CD14-positive monocyte (primary cell): ENCODE data around the gene FSD1. TPM values are rescaled to one million over a fixed set of nuclear protein-coding genes. Genes with fewer than 3 reads are reported as not detected.

Experiments
- DNase-seq, 3 donors: peaks; one replicate each; pipeline ENCODE4 v3.0.0-alpha.2; 2011 to 2022
- H2AFZ ChIP-seq: 2 replicates; pipeline ENCODE4 v1.6.0; 2012; ENCODE audit warnings: mild to moderate bottlenecking, low read depth, low read length, inconsistent platforms; ENCODE audit not compliant: insufficient read depth, poor library complexity, severe bottlenecking
- H3K27ac ChIP-seq, 2 donors: 1 replicate in 1 of 2; 2 replicates in 1 of 2; pipeline ENCODE4 v1.5.1; 2012 to 2013; ENCODE audit warnings: low read length in 2 of 2, control low read depth in 1 of 2, inconsistent platforms in 1 of 2, low read depth in 1 of 2, mild to moderate bottlenecking in 1 of 2
- H3K27me3 ChIP-seq, 2 donors: one replicate each; pipeline versions ENCODE4 v1.6.0 to v1.6.1; 2011 to 2013; ENCODE audit warnings: low read length in 2 of 2; ENCODE audit not compliant: control insufficient read depth in 2 of 2, insufficient read depth in 2 of 2
- H3K36me3 ChIP-seq, 2 donors: replicated peaks in 1 of 2; 1 replicate in 1 of 2; 2 replicates in 1 of 2; pipeline versions ENCODE4 v1.5.1 to v1.6.1; 2012 to 2013; ENCODE audit warnings: low read length in 2 of 2, control low read depth in 1 of 2, inconsistent platforms in 1 of 2, mild to moderate bottlenecking in 1 of 2; ENCODE audit not compliant: insufficient read depth in 2 of 2, control insufficient read depth in 1 of 2
- H3K4me1 ChIP-seq, 2 donors: 1 replicate in 1 of 2; 2 replicates in 1 of 2; pipeline versions ENCODE4 v1.5.1 to v1.6.1; 2012 to 2013; ENCODE audit warnings: low read length in 2 of 2, control low read depth in 1 of 2, inconsistent platforms in 1 of 2, mild to moderate bottlenecking in 1 of 2, moderate library complexity in 1 of 2; ENCODE audit not compliant: insufficient read depth in 2 of 2, control insufficient read depth in 1 of 2
- H3K4me2 ChIP-seq: replicated peaks from 2 replicates; pipeline ENCODE3; 2012; ENCODE audit warnings: low read length, moderate library complexity, mild to moderate bottlenecking; ENCODE audit not compliant: poor library complexity, severe bottlenecking; ENCODE audit errors: extremely low read depth
- H3K4me3 ChIP-seq, 3 experiments: fragments of 200-600 bp in 1 of 3; sonication (generic) in 1 of 3; replicated peaks in 1 of 3; 1 replicate in 2 of 3; 2 replicates in 1 of 3; pipeline ENCODE4 v1.5.1; 2011 to 2013; ENCODE audit warnings: low read length in 3 of 3, mild to moderate bottlenecking in 3 of 3, control low read depth in 2 of 3, low read depth in 2 of 3, inconsistent platforms in 1 of 3, moderate library complexity in 1 of 3
- H3K79me2 ChIP-seq: 2 replicates; pipeline ENCODE4 v1.6.0; 2012; ENCODE audit warnings: mild to moderate bottlenecking, control low read depth, inconsistent platforms, low read length, moderate library complexity; ENCODE audit not compliant: insufficient read depth
- H3K9ac ChIP-seq: 2 replicates; pipeline ENCODE4 v1.6.0; 2017; ENCODE audit warnings: low read length, mild to moderate bottlenecking; ENCODE audit not compliant: insufficient read depth, poor library complexity, severe bottlenecking
- H3K9me3 ChIP-seq, 2 donors: replicated peaks in 1 of 2; 1 replicate in 1 of 2; 2 replicates in 1 of 2; pipeline versions ENCODE4 v1.5.1 to v1.6.1; 2012 to 2013; ENCODE audit warnings: low read length in 2 of 2, control low read depth in 1 of 2; ENCODE audit not compliant: control insufficient read depth in 1 of 2, insufficient read depth in 1 of 2
- H4K20me1 ChIP-seq: 2 replicates; pipeline ENCODE4 v1.6.0; 2012; ENCODE audit warnings: mild to moderate bottlenecking, low read length, control low read depth, moderate library complexity; ENCODE audit not compliant: insufficient read depth
- H3K27ac Mint-ChIP-seq, 7 donors: one replicate each; pipeline ENCODE4 v1.8.0; 2020; ENCODE audit warnings: mild to moderate bottlenecking in 7 of 7, mixed read lengths in 7 of 7, moderate library complexity in 6 of 7, inconsistent platforms in 2 of 7
- H3K27me3 Mint-ChIP-seq, 3 donors: one replicate each; pipeline ENCODE4 v1.8.0; 2021 to 2022; ENCODE audit warnings: low read depth in 3 of 3, mild to moderate bottlenecking in 3 of 3, mixed read lengths in 3 of 3, moderate library complexity in 3 of 3, inconsistent platforms in 1 of 3
- H3K36me3 Mint-ChIP-seq, 2 donors: one replicate each; pipeline ENCODE4 v1.8.0; 2020; ENCODE audit warnings: mixed read lengths in 2 of 2, inconsistent platforms in 1 of 2, mild to moderate bottlenecking in 1 of 2
- H3K4me1 Mint-ChIP-seq: one replicate; pipeline ENCODE4 v1.8.0; 2020; ENCODE audit warnings: mild to moderate bottlenecking, mixed read lengths
- H3K4me3 Mint-ChIP-seq, 2 donors: one replicate each; pipeline ENCODE4 v1.8.0; 2020; ENCODE audit warnings: mild to moderate bottlenecking in 2 of 2, mixed read lengths in 2 of 2, moderate library complexity in 1 of 2
- H3K9me3 Mint-ChIP-seq, 7 donors: one replicate each; pipeline ENCODE4 v1.8.0; 2020 to 2022; ENCODE audit warnings: mixed read lengths in 7 of 7, mild to moderate bottlenecking in 6 of 7, moderate library complexity in 6 of 7, inconsistent platforms in 2 of 7
- WGBS: methylation state at CpG from one replicate; pipeline ENCODE4 v1.1.5; 2013; ENCODE audit warnings: missing lambda C conversion rate; ENCODE audit not compliant: insufficient coverage; 5-methylcytosine and 5-hydroxymethylcytosine counted together
- intact Hi-C, 2 donors: fragments of 100-400 bp; cut with micrococcal nuclease; formaldehyde crosslinking; loops; one replicate each; pipeline versions ENCODE4 v1.15.0 to v1.15.1; 2023
- polyA plus RNA-seq, 3 donors: library from polyadenylated mRNA; depleted of rRNA in 1 of 3; unstranded in 2 of 3; stranded (reverse) in 1 of 3; fragments of 300-500 nt in 2 of 3; fragments of >200 nt in 1 of 3; fragmentation: Illumina TruSeq in 2 of 3; gene quantifications; 1 replicate in 2 of 3; 2 replicates in 1 of 3; pipeline ENCODE4 v1.2.3, GENCODE V29; 2012 to 2021
- TF ChIP-seq, protein P1 (sequence below): fragments of 200-600 bp; IDR thresholded peaks from one replicate; pipeline ENCODE4 v1.8.0; 2022; ENCODE audit warnings: antibody characterized with exemption, mild to moderate bottlenecking

Gene FSD1
- polyA plus RNA-seq, 3 donors: 0.39 TPM; not detected in 2

- DNase-seq: no peak
- WGBS: 95% methylated on average over 9 of the region's 10 CpGs
Observed at GRCh38 chr19:4367336-4367723, 62.9 kb downstream of the FSD1 start.

DNA sequence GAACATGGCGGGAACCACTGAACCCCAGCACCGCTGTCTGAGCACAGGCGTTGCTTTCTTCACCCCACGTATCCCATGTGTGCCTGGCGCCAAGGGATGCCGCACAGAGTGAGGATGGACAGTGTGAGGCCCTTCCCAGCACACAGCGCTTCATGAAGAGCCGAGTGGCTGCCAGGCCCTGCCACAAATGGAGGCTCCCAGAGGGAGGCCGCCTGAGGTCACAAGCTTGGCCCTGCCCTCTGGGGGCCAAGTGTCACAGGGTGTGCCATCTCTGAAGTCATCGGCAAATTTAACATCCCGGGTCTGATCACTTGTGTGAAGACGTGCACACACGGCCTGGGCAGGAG lies 63.4 kb downstream of the FSD1 start:
- Histone ChIP-seq H3K27me3 (no peaks in the 10 kb centered on the region), H4K20me1 (peaks cover 91% of the 10 kb centered on the region), H2AFZ (no peak overlapping the region), H3K9me3 (no peaks in the 10 kb centered on the region), H3K27ac (peak overlapping the region; percentile 2 to 60), H3K36me3 (peaks cover 29 to 45% of the 10 kb centered on the region in 2 donors), H3K9ac (no peak overlapping the region), H3K4me3 (no peak overlapping the region), H3K4me2 (no peak overlapping the region), H3K4me1 (peaks cover 38 to 42% of the 10 kb centered on the region in 2 donors), H3K79me2 (peaks cover 54% of the 10 kb centered on the region)
- no peak for DNase-seq
- peaks cover 44 to 71% of the 10 kb centered on the region in 2 donors for H3K36me3 Mint-ChIP-seq
- 95% methylated on average over 13 of the region's 13 CpGs for WGBS
- TF ChIP-seq, protein P1, sequence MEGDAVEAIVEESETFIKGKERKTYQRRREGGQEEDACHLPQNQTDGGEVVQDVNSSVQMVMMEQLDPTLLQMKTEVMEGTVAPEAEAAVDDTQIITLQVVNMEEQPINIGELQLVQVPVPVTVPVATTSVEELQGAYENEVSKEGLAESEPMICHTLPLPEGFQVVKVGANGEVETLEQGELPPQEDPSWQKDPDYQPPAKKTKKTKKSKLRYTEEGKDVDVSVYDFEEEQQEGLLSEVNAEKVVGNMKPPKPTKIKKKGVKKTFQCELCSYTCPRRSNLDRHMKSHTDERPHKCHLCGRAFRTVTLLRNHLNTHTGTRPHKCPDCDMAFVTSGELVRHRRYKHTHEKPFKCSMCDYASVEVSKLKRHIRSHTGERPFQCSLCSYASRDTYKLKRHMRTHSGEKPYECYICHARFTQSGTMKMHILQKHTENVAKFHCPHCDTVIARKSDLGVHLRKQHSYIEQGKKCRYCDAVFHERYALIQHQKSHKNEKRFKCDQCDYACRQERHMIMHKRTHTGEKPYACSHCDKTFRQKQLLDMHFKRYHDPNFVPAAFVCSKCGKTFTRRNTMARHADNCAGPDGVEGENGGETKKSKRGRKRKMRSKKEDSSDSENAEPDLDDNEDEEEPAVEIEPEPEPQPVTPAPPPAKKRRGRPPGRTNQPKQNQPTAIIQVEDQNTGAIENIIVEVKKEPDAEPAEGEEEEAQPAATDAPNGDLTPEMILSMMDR: no peak
- intact Hi-C loops: no loop called here
- peak overlapping the region in 6 of 7 donors; percentile 50 to 87 (median 80) for H3K27ac Mint-ChIP-seq
- H3K4me1 Mint-ChIP-seq: peaks cover 44% of the 10 kb centered on the region
- H3K4me3 Mint-ChIP-seq: no peak overlapping the region
- H3K9me3 Mint-ChIP-seq: no peaks in the 10 kb centered on the region
- H3K27me3 Mint-ChIP-seq: no peaks in the 10 kb centered on the region

More at GRCh38 chr19:4367336-4367723, 62.9 kb downstream of the FSD1 start:
- TF ChIP-seq, protein P1: no peak
- H3K9me3 Mint-ChIP-seq: no peaks in the 10 kb centered on the region
- Histone ChIP-seq H3K9me3 (no peaks in the 10 kb centered on the region), H3K27me3 (no peaks in the 10 kb centered on the region), H3K9ac (no peak overlapping the region), H3K36me3 (peaks cover 33 to 46% of the 10 kb centered on the region in 2 donors), H4K20me1 (peaks cover 91% of the 10 kb centered on the region), H3K79me2 (peaks cover 50% of the 10 kb centered on the region), H3K4me1 (peaks cover 38 to 42% of the 10 kb centered on the region in 2 donors), H2AFZ (no peak overlapping the region), H3K4me3 (no peak overlapping the region), H3K4me2 (no peak overlapping the region), H3K27ac (peak overlapping the region in 1 of 2 donors; percentile 60)
- H3K27me3 Mint-ChIP-seq: no peaks in the 10 kb centered on the region
- H3K27ac Mint-ChIP-seq: peak overlapping the region in 2 of 7 donors; percentile 82 to 87
- peaks cover 44% of the 10 kb centered on the region for H3K4me1 Mint-ChIP-seq
- intact Hi-C loops: no loop called here
- no peak overlapping the region for H3K4me3 Mint-ChIP-seq
- peaks cover 43 to 71% of the 10 kb centered on the region in 2 donors for H3K36me3 Mint-ChIP-seq
